Right lobe of liver (tissue), 4 donors: ENCODE measurements around the gene MEGF8.

Source experiments
- CTCF ChIP-seq, 4 donors: fragments of 200-600 bp in 3 of 4; fragments of 450-650 bp in 1 of 4; IDR thresholded peaks; one replicate each; pipeline versions ENCODE4 v1.5.1 to v1.8.0; 2016 to 2022; ENCODE audit warnings: antibody characterized with exemption in 4 of 4, mild to moderate bottlenecking in 2 of 4
- POLR2A ChIP-seq: fragments of 450-650 bp; IDR thresholded peaks from one replicate; pipeline ENCODE4 v1.6.1; 2017; ENCODE audit warnings: antibody characterized with exemption, mild to moderate bottlenecking
- donor health status: DM: no; HTN: no; CAD: no.
- donor health status: DM: no; HTN: no; CAD: no.
- donor health status: DM: no; HTN: yes; CAD: no.

GRCh38 chr19:42289556-42290041 is 35.8 kb upstream of the MEGF8 start:
- TF ChIP-seq CTCF (IDR thresholded peaks at IDR 0.05) (no peak), POLR2A (no peak)
